Right lobe of liver (tissue), 6 donors: ENCODE results near the gene APBA3. TPM values are rescaled to one million over a fixed set of nuclear protein-coding genes. Genes with fewer than 3 reads are reported as not detected.

Experiments used
- ATAC-seq, 4 donors: fragments of 200-7000 bp; cut with Tn5 transposase; one replicate each; pipeline ENCODE4 v1.9.1; 2020; ENCODE audit warnings: mild to moderate bottlenecking in 4 of 4, moderate library complexity in 4 of 4
- DNase-seq, 3 donors: peaks; one replicate each; pipeline ENCODE4 v3.0.0-alpha.2; 2020
- H3K27ac ChIP-seq, 3 donors: fragments of 200-600 bp; one replicate each; pipeline ENCODE4 v1.8.0; 2022
- H3K27me3 ChIP-seq, 2 donors: fragments of 200-600 bp; one replicate each; pipeline ENCODE4 v1.8.0; 2022
- H3K36me3 ChIP-seq, 4 donors: fragments of 200-600 bp; sonication (generic) in 1 of 4; one replicate each; pipeline versions ENCODE4 v1.5.1 to v1.8.0; 2017 to 2022; ENCODE audit warnings: control low read depth in 1 of 4
- H3K4me1 ChIP-seq, 4 donors: fragments of 200-600 bp; sonication (generic) in 1 of 4; one replicate each; pipeline versions ENCODE4 v1.5.1 to v1.8.0; 2017 to 2022; ENCODE audit warnings: control low read depth in 1 of 4
- H3K4me3 ChIP-seq, 3 donors: fragments of 200-600 bp; one replicate each; pipeline ENCODE4 v1.8.0; 2022
- H3K9me3 ChIP-seq, 4 donors: fragments of 200-600 bp; sonication (generic) in 1 of 4; one replicate each; pipeline versions ENCODE4 v1.5.1 to v1.8.0; 2017 to 2022; ENCODE audit warnings: control low read depth in 1 of 4
- CTCF ChIP-seq, 4 donors: fragments of 200-600 bp in 3 of 4; fragments of 450-650 bp in 1 of 4; IDR thresholded peaks; one replicate each; pipeline versions ENCODE4 v1.5.1 to v1.8.0; 2016 to 2022; ENCODE audit warnings: antibody characterized with exemption in 4 of 4, mild to moderate bottlenecking in 2 of 4
- POLR2A ChIP-seq: fragments of 450-650 bp; IDR thresholded peaks from one replicate; pipeline ENCODE4 v1.6.1; 2017; ENCODE audit warnings: antibody characterized with exemption, mild to moderate bottlenecking
- WGBS: methylation state at CpG from one replicate; pipeline ENCODE4 v1.1.6; 2018; ENCODE audit warnings: low coverage, low lambda C conversion rate; ENCODE audit not compliant: insufficient coverage; ENCODE audit errors: missing lambda C conversion rate; 5-methylcytosine and 5-hydroxymethylcytosine counted together
- intact Hi-C, 2 donors: fragments of 100-400 bp; cut with DNase I; formaldehyde crosslinking; loops; one replicate each; pipeline versions ENCODE4 v1.11.2 to v1.14.1; 2022
- total RNA-seq, 6 experiments: library from RNA; depleted of rRNA in 2 of 6; stranded (reverse); fragments of >200 nt in 2 of 6; fragmentation: NEBNext Ultra II Directional in 3 of 6; extraction: Animal tissue kit (Norgen Biotek cat#: 25700) in 3 of 6; gene quantifications; one replicate each; pipeline versions ENCODE4 v1.1.0 to v1.2.4, GENCODE V29; 2016 to 2023
- donor health status: DM: no; HTN: yes; CAD: no.
- donor health status: DM: no; HTN: no; CAD: no.
- donor health status: DM: no; HTN: no; CAD: no.
- donor health status: DM: no; HTN: yes; CAD: no.
- donor health status: DM: no; HTN: yes; CAD: no.

Gene APBA3
- total RNA-seq, 6 experiments from 2014 or later, result 10.1 to 24.1 (median 12.6) TPM

GRCh38 chr19:3776479-3777040, 15.1 kb upstream of the APBA3 start:
- Histone ChIP-seq H3K36me3 (no peaks in the 10 kb centered on the region), H3K27ac (no peak overlapping the region), H3K4me3 (no peak overlapping the region), H3K27me3 (no peaks in the 10 kb centered on the region), H3K4me1 (no peaks in the 10 kb centered on the region), H3K9me3 (peaks cover 0 to 5% (median 0%) of the 10 kb centered on the region in 4 donors)
- no peak for DNase-seq
- ATAC-seq, result no peak
- intact Hi-C loops, result no loop called here
- WGBS, result 89% methylated on average over 1 of the region's 1 CpG
- TF ChIP-seq POLR2A (no peak), CTCF (IDR thresholded peaks at IDR 0.05) (no peak)

- TF ChIP-seq POLR2A (no peak), CTCF (IDR thresholded peaks at IDR 0.05) (no peak)
- 94% methylated on average over 5 of the region's 5 CpGs for WGBS
Measured at GRCh38 chr19:3775831-3776230, 14.3 kb upstream of the APBA3 start.

GRCh38 chr19:3775374-3775711, 13.9 kb upstream of the APBA3 start:
- DNase-seq, result no peak
- Histone ChIP-seq H3K36me3 (no peaks in the 10 kb centered on the region), H3K27ac (no peak overlapping the region), H3K27me3 (no peaks in the 10 kb centered on the region), H3K4me3 (no peak overlapping the region), H3K4me1 (no peaks in the 10 kb centered on the region), H3K9me3 (no peaks in the 10 kb centered on the region)
- WGBS, result no CpG with 5 or more reads among the region's 2 CpGs
- intact Hi-C loops, result no loop called here
- TF ChIP-seq POLR2A (no peak), CTCF (IDR thresholded peaks at IDR 0.05) (no peak)
- ATAC-seq, result no peak

More at GRCh38 chr19:3775831-3776230, 14.3 kb upstream of the APBA3 start:
- ATAC-seq (no peak), DNase-seq (no peak)
- no peak overlapping the region for H3K27ac ChIP-seq
- H3K36me3 ChIP-seq, result no peaks in the 10 kb centered on the region
- H3K27me3 ChIP-seq, result no peaks in the 10 kb centered on the region
- no peaks in the 10 kb centered on the region for H3K4me1 ChIP-seq
- no peak overlapping the region for H3K4me3 ChIP-seq
- H3K9me3 ChIP-seq, result no peaks in the 10 kb centered on the region
- intact Hi-C loops, result no loop called here

- TF ChIP-seq POLR2A (no peak), CTCF (IDR thresholded peaks at IDR 0.05) (no peak)
- Histone ChIP-seq H3K36me3 (no peaks in the 10 kb centered on the region), H3K4me1 (no peaks in the 10 kb centered on the region), H3K9me3 (no peaks in the 10 kb centered on the region), H3K4me3 (no peak overlapping the region), H3K27me3 (no peaks in the 10 kb centered on the region), H3K27ac (no peak overlapping the region)
- no peak for DNase-seq
- ATAC-seq, result no peak
- WGBS, result 30% methylated on average over 2 of the region's 25 CpGs
- intact Hi-C loops, result no loop called here
Measured at GRCh38 chr19:3774621-3775373, 13.3 kb upstream of the APBA3 start.
